ENCODE measurements around the gene EFEMP2. TPM values are rescaled to one million over a fixed set of nuclear protein-coding genes. Genes with fewer than 3 reads are reported as not detected.

EFEMP2 gene
- total RNA-seq, 1 donor = 94.8 TPM

DNA sequence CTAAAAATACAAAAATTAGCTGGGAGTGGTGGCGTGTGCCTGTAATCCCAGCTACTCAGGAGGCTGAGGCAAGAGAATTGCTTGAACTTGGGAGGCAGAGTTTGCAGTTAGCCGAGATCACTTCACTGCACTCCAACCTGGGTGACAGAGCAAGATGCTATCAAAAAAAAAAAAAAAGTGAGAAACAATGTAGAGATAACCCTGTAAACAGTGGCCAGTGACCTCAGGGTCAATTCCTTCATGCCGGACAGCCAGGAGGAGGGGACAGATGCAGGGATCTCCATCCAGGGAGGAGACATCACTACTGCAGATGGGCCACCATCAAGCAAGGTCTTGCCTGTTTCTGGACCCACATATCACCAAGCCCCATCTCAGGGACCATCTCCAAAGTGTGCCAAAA lies 24.9 kb downstream of the EFEMP2 start:
- Histone ChIP-seq H3K4me1 (ENCODE audit: insufficient read depth, low read length) (no peaks in the 10 kb centered on the region), H2AFZ (ENCODE audit: low read length) (no peak overlapping the region), H3K27me3 (ENCODE audit: insufficient read depth, low read length) (no peaks in the 10 kb centered on the region), H3K4me3 (ENCODE audit: insufficient read depth, low read length) (no peak overlapping the region), H3K79me2 (ENCODE audit: insufficient read depth, low read length) (no peaks in the 10 kb centered on the region), H3K9me3 (ENCODE audit: low read depth, low read length) (no peaks in the 10 kb centered on the region), H3K27ac (ENCODE audit: low read depth, low read length) (no peak overlapping the region), H3K36me3 (ENCODE audit: insufficient read depth, low read length) (peaks cover 17% of the 10 kb centered on the region), H4K20me1 (ENCODE audit: insufficient read depth, low read length) (peaks cover 4% of the 10 kb centered on the region), H3K4me2 (ENCODE audit: insufficient read depth, low read length) (no peak overlapping the region)
- TF ChIP-seq, protein P1, sequence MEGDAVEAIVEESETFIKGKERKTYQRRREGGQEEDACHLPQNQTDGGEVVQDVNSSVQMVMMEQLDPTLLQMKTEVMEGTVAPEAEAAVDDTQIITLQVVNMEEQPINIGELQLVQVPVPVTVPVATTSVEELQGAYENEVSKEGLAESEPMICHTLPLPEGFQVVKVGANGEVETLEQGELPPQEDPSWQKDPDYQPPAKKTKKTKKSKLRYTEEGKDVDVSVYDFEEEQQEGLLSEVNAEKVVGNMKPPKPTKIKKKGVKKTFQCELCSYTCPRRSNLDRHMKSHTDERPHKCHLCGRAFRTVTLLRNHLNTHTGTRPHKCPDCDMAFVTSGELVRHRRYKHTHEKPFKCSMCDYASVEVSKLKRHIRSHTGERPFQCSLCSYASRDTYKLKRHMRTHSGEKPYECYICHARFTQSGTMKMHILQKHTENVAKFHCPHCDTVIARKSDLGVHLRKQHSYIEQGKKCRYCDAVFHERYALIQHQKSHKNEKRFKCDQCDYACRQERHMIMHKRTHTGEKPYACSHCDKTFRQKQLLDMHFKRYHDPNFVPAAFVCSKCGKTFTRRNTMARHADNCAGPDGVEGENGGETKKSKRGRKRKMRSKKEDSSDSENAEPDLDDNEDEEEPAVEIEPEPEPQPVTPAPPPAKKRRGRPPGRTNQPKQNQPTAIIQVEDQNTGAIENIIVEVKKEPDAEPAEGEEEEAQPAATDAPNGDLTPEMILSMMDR (IDR thresholded peaks at IDR 0.05; ENCODE audit: extremely low read depth, low read depth, low read length) = no peak
- no peak for DNase-seq (ENCODE audit: insufficient read length, low spot score, missing footprints)

DNA sequence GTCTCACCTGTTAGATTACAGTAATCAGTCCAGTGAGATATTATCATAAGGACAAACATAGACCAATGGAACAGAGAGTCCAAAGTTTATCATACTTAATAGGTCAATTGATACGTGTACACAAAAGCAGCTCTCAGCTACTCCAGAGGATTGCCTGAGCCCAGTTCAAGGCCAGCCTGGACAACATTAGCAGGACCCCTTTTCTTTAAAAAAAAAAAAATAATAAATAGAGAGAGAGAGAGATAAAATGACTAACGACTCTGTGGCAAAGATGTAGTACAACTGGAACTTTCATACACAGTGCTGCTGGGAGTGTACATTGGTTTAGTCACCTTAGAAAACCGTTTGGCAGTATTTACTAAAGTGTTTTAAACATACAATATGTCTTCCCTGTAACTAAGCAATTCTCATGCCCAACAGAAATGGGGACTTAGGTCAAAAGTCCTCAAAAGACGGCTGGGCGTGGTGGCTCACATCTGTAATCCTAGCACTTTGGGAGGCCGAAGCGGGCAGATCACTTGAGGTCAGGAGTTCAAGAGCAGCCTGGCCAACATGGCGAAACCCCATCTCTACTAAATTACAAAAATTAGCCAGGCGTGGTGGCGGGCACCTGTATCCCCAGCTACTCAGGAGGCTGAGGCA lies 28.2 kb downstream of the EFEMP2 start:
- no peak overlapping the region for H3K4me3 ChIP-seq (ENCODE audit: insufficient read depth, low read length)
- no peaks in the 10 kb centered on the region for H3K79me2 ChIP-seq (ENCODE audit: insufficient read depth, low read length)
- no peak overlapping the region for H3K4me2 ChIP-seq (ENCODE audit: insufficient read depth, low read length)
- H3K36me3 ChIP-seq (ENCODE audit: insufficient read depth, low read length) = no peaks in the 10 kb centered on the region
- no peak for DNase-seq (ENCODE audit: insufficient read length, low spot score, missing footprints)
- H2AFZ ChIP-seq (ENCODE audit: low read length) = no peak overlapping the region
- H3K9me3 ChIP-seq (ENCODE audit: low read depth, low read length) = no peaks in the 10 kb centered on the region
- no peak overlapping the region for H3K27ac ChIP-seq (ENCODE audit: low read depth, low read length)
- H3K27me3 ChIP-seq (ENCODE audit: insufficient read depth, low read length) = no peaks in the 10 kb centered on the region
- no peaks in the 10 kb centered on the region for H4K20me1 ChIP-seq (ENCODE audit: insufficient read depth, low read length)
- no peaks in the 10 kb centered on the region for H3K4me1 ChIP-seq (ENCODE audit: insufficient read depth, low read length)
- TF ChIP-seq, protein P1 (IDR thresholded peaks at IDR 0.05; ENCODE audit: extremely low read depth, low read depth, low read length) = no peak

DNA sequence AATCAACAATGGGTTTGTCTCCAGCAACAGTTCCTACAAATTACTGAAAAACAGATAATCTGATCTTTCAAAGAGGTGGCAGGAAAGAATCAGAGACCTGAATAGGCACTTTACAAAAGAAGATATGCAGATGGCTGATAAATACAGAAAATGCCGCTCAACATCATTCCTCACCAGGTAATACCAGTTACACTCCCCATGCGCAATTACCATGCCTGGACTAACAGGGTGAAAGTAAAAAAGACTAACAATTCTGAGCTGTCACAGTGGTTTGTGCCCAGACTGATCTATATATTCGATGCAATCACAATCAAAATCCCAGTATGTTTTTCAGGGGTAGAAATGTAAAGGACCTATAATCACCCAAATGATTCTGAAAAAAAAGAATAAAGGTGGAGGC lies 28.8 kb downstream of the EFEMP2 start:
- Histone ChIP-seq H3K4me2 (ENCODE audit: insufficient read depth, low read length) (no peak overlapping the region), H4K20me1 (ENCODE audit: insufficient read depth, low read length) (no peaks in the 10 kb centered on the region), H3K27me3 (ENCODE audit: insufficient read depth, low read length) (no peaks in the 10 kb centered on the region), H3K4me3 (ENCODE audit: insufficient read depth, low read length) (no peak overlapping the region), H3K9me3 (ENCODE audit: low read depth, low read length) (no peaks in the 10 kb centered on the region), H3K27ac (ENCODE audit: low read depth, low read length) (no peak overlapping the region), H3K79me2 (ENCODE audit: insufficient read depth, low read length) (no peaks in the 10 kb centered on the region), H3K36me3 (ENCODE audit: insufficient read depth, low read length) (no peaks in the 10 kb centered on the region), H2AFZ (ENCODE audit: low read length) (no peak overlapping the region), H3K4me1 (ENCODE audit: insufficient read depth, low read length) (no peaks in the 10 kb centered on the region)
- TF ChIP-seq, protein P1 (IDR thresholded peaks at IDR 0.05; ENCODE audit: extremely low read depth, low read depth, low read length) = no peak
- DNase-seq (ENCODE audit: insufficient read length, low spot score, missing footprints) = no peak

DNA sequence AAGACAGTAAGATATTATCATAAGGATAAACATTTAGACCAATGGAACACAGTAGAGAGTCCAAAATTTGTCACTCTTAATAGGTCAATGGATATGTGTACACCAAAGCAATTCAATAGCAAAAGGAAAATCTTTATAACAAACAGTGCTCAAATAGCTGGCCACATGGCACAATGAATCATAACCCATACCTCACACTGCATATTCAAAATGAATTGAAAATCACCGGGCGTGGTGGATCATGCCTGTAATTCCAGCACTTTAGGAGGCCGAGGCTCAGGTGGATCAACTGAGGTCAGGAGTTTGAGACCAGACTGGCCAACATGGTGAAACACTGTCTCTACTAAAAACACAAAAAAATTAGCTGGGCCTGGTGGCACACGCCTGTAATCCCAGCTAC lies 30.5 kb downstream of the EFEMP2 start:
- no peak for DNase-seq (ENCODE audit: insufficient read length, low spot score, missing footprints)
- H3K79me2 ChIP-seq (ENCODE audit: insufficient read depth, low read length) = no peaks in the 10 kb centered on the region
- H3K27me3 ChIP-seq (ENCODE audit: insufficient read depth, low read length) = no peaks in the 10 kb centered on the region
- TF ChIP-seq, protein P1 (IDR thresholded peaks at IDR 0.05; ENCODE audit: extremely low read depth, low read depth, low read length) = no peak
- H4K20me1 ChIP-seq (ENCODE audit: insufficient read depth, low read length) = no peaks in the 10 kb centered on the region
- H3K4me3 ChIP-seq (ENCODE audit: insufficient read depth, low read length) = no peak overlapping the region
- H3K4me1 ChIP-seq (ENCODE audit: insufficient read depth, low read length) = no peaks in the 10 kb centered on the region
- H3K4me2 ChIP-seq (ENCODE audit: insufficient read depth, low read length) = no peak overlapping the region
- no peaks in the 10 kb centered on the region for H3K36me3 ChIP-seq (ENCODE audit: insufficient read depth, low read length)
- H2AFZ ChIP-seq (ENCODE audit: low read length) = no peak overlapping the region
- no peaks in the 10 kb centered on the region for H3K9me3 ChIP-seq (ENCODE audit: low read depth, low read length)
- H3K27ac ChIP-seq (ENCODE audit: low read depth, low read length) = no peak overlapping the region
